Heart left ventricle (tissue), 16 donors: Measurements from ENCODE around the gene FGD4. TPM values are rescaled to one million over a fixed set of nuclear protein-coding genes. Genes with fewer than 3 reads are reported as not detected.
A peak's percentile ranks its signal among the peaks of the same experiment; 100 is the strongest.

Experiments used
- ATAC-seq, 4 donors: fragments of 200-7000 bp; cut with Tn5 transposase; one replicate each; pipeline ENCODE4 v1.9.1; 2020 to 2022; ENCODE audit warnings: moderate library complexity in 4 of 4, mild to moderate bottlenecking in 3 of 4, moderate number of reproducible peaks in 1 of 4
- DNase-seq, 5 donors: peaks; one replicate each; pipeline ENCODE4 v3.0.0-alpha.2; 2020
- H3K27ac ChIP-seq, 12 donors: fragments of 200-600 bp; sonication (generic) in 4 of 12; one replicate each; pipeline versions ENCODE4 v1.5.0 to v1.8.0; 2016 to 2022; ENCODE audit warnings: mild to moderate bottlenecking in 2 of 12
- H3K27me3 ChIP-seq, 9 donors: fragments of 200-600 bp; sonication (generic) in 2 of 9; one replicate each; pipeline versions ENCODE4 v1.5.1 to v1.8.0; 2016 to 2022; ENCODE audit warnings: mild to moderate bottlenecking in 3 of 9
- H3K36me3 ChIP-seq, 9 donors: fragments of 200-600 bp; sonication (generic) in 2 of 9; one replicate each; pipeline versions ENCODE4 v1.5.0 to v1.8.0; 2018 to 2022; ENCODE audit warnings: mild to moderate bottlenecking in 2 of 9
- H3K4me1 ChIP-seq, 12 donors: fragments of 200-600 bp; sonication (generic) in 4 of 12; one replicate each; pipeline versions ENCODE4 v1.5.0 to v1.8.0; 2016 to 2022; ENCODE audit warnings: mild to moderate bottlenecking in 3 of 12
- H3K4me3 ChIP-seq, 12 donors: fragments of 200-600 bp; sonication (generic) in 4 of 12; one replicate each; pipeline versions ENCODE4 v1.5.0 to v1.8.0; 2017 to 2022; ENCODE audit warnings: mild to moderate bottlenecking in 9 of 12, moderate library complexity in 4 of 12
- H3K9me3 ChIP-seq, 12 donors: fragments of 200-600 bp; sonication (generic) in 4 of 12; one replicate each; pipeline versions ENCODE4 v1.5.0 to v1.8.0; 2016 to 2022; ENCODE audit warnings: mild to moderate bottlenecking in 1 of 12
- CTCF ChIP-seq, 12 donors: fragments of 200-600 bp; sonication (generic) in 4 of 12; IDR thresholded peaks; one replicate each; pipeline versions ENCODE4 v1.5.0 to v1.8.0; 2018 to 2022; ENCODE audit warnings: antibody characterized with exemption in 12 of 12, mild to moderate bottlenecking in 5 of 12
- POLR2A ChIP-seq, 2 donors: fragments of 450-650 bp; IDR thresholded peaks; one replicate each; pipeline ENCODE4 v1.6.1; 2017; ENCODE audit warnings: antibody characterized with exemption in 2 of 2, mild to moderate bottlenecking in 2 of 2, moderate library complexity in 2 of 2
- WGBS, 4 donors: extraction: QIAGEN DNeasy Blood & Tissue Kit in 2 of 4; methylation state at CpG; one replicate each; pipeline versions ENCODE4 v1.1.5 to v1.1.7; 2013 to 2018; 5-methylcytosine and 5-hydroxymethylcytosine counted together
- intact Hi-C, 10 donors: fragments of 100-400 bp; cut with DNase I; formaldehyde crosslinking; loops; one replicate each; pipeline versions ENCODE4 v1.11.1 to v1.14.2; 2022
- polyA plus RNA-seq, 2 donors: library from polyadenylated mRNA; stranded (reverse); fragments of 200-250 nt; gene quantifications; one replicate each; pipeline ENCODE4 v1.2.3, GENCODE V29; 2013
- total RNA-seq, 9 donors: library from RNA; depleted of rRNA in 2 of 9; stranded (reverse); fragments of >200 nt in 2 of 9; fragmentation: NEBNext Ultra II Directional in 3 of 9; extraction: Animal tissue kit (Norgen Biotek cat#: 25700) in 3 of 9; gene quantifications; one replicate each; pipeline versions ENCODE4 v1.1.0 to v1.2.4, GENCODE V29; 2016 to 2023
- donor health status: ischemic (EF 13 %, LVEDD 7.1; RV severe dilation, severe dysfunction).
- donor health status: healthy with polysubstance abuse.
- donor health status: DM: no; HTN: yes; CAD: no.
- donor health status: DM: no; HTN: no; CAD: no.
- donor health status: ischemic (EF 25% LVEDD 6.9; RV normal size, moderate dysfunction).
- donor health status: ischemic (EF 25% LVEDD 5.7; RV mildly dilated, moderate dysfunction).
- donor health status: healthy.
- donor health status: DM: yes; HTN: yes; CAD: no.
- donor health status: ischemic (EF 35%, LVEDD 5.7; RV mildly dilated, moderate dysfunction).
- donor health status: nonischemic (EF 11% LVEDD 7.7; RV severe dilation, severe dysfunction).
- donor health status: DM: yes; HTN: yes; CAD: no.
- donor health status: PGD.
- donor health status: ischemic (EF 29% LVEDD 5.4; RV normal size, mild dysfunction).
- donor health status: nonischemic (EF 23%, LVEDD 6.1; RV moderate dilation, normal function).

The FGD4 gene
- total and polyA plus RNA-seq, 11 donors, result 4.5 to 36.8 (median 28.2) TPM

GRCh38 chr12:32588604-32589003, 189.2 kb downstream of the FGD4 start:
- 76 to 83% (median 81%) methylated on average over 3 of the region's 3 CpGs for WGBS, 4 donors
- H3K4me3 ChIP-seq, result no peak overlapping the region
- H3K36me3 ChIP-seq, result peaks cover 0 to 46% (median 17%) of the 10 kb centered on the region in 9 donors
- DNase-seq (no peak), ATAC-seq (no peak)
- peaks cover 0 to 47% (median 6%) of the 10 kb centered on the region in 12 donors for H3K4me1 ChIP-seq
- no peak for TF ChIP-seq POLR2A (IDR thresholded peaks at IDR 0.05)
- intact Hi-C loops, result loop anchor here in 1 of 10 donors (10.0 kb wide), 1 partner anchor 56 kb away; no protein-coding TSS in a partner anchor
- H3K9me3 ChIP-seq, result no peaks in the 10 kb centered on the region
- H3K27me3 ChIP-seq, result no peaks in the 10 kb centered on the region
- H3K27ac ChIP-seq, result peak overlapping the region in 1 of 12 donors; percentile 80

- Histone ChIP-seq H3K36me3 (peaks cover 0 to 43% (median 17%) of the 10 kb centered on the region in 9 donors), H3K4me1 (peaks cover 0 to 47% (median 6%) of the 10 kb centered on the region in 12 donors), H3K4me3 (no peak overlapping the region), H3K27me3 (no peaks in the 10 kb centered on the region), H3K27ac (peak overlapping the region in 1 of 12 donors; percentile 80), H3K9me3 (no peaks in the 10 kb centered on the region)
- ATAC-seq (no peak), DNase-seq (no peak)
- TF ChIP-seq CTCF (IDR thresholded peaks at IDR 0.05), result no peak
- 66 to 79% (median 69%) methylated on average over 4 of the region's 4 CpGs for WGBS, 4 donors
- intact Hi-C loops, result loop anchor here in 1 of 10 donors (10.0 kb wide), 1 partner anchor 55 kb away; no protein-coding TSS in a partner anchor
Measured at GRCh38 chr12:32589165-32589865, 190.0 kb downstream of the FGD4 start.

- 79 to 86% (median 84%) methylated on average over 2 of the region's 2 CpGs for WGBS, 4 donors
- no peak overlapping the region for H3K27ac ChIP-seq
- H3K4me1 ChIP-seq, result peaks cover 0 to 17% (median 0%) of the 10 kb centered on the region in 12 donors
- DNase-seq (no peak), ATAC-seq (no peak)
- peaks cover 0 to 66% (median 40%) of the 10 kb centered on the region in 9 donors for H3K36me3 ChIP-seq
- TF ChIP-seq POLR2A (IDR thresholded peaks at IDR 0.05) (no peak), CTCF (IDR thresholded peaks at IDR 0.05) (no peak)
- no peak overlapping the region for H3K4me3 ChIP-seq
- H3K9me3 ChIP-seq, result no peaks in the 10 kb centered on the region
- intact Hi-C loops, result no loop called here
- H3K27me3 ChIP-seq, result no peaks in the 10 kb centered on the region
Measured at GRCh38 chr12:32595251-32595650, 195.9 kb downstream of the FGD4 start.

- intact Hi-C loops, result no loop called here
- no peak overlapping the region for H3K4me3 ChIP-seq
Measured at GRCh38 chr12:32596030-32596429, 196.7 kb downstream of the FGD4 start.

More at GRCh38 chr12:32596030-32596429, 196.7 kb downstream of the FGD4 start:
- WGBS, 4 donors, result 18 to 27% (median 20%) methylated on average over 1 of the region's 1 CpG
- Histone ChIP-seq H3K36me3 (peaks cover 0 to 66% (median 36%) of the 10 kb centered on the region in 9 donors), H3K4me1 (peaks cover 0 to 17% (median 0%) of the 10 kb centered on the region in 12 donors), H3K27me3 (no peaks in the 10 kb centered on the region), H3K9me3 (no peaks in the 10 kb centered on the region), H3K27ac (no peak overlapping the region)
- ATAC-seq (no peak), DNase-seq (no peak)
- no peak for TF ChIP-seq POLR2A (IDR thresholded peaks at IDR 0.05)
- TF ChIP-seq CTCF (IDR thresholded peaks at IDR 0.05), result no peak
